Fibroblast of mammary gland (primary cell): ENCODE results near the gene STARD13.
A peak's percentile ranks its signal among the peaks of the same experiment; 100 is the strongest.
"Not testable (repeated sequence)": the region's sequence is repeated elsewhere in the genome, so short reads cannot be mapped to it uniquely, and the experiment has no call there.

Experiments
- DNase-seq: peaks from one replicate; pipeline ENCODE4 v3.0.0-alpha.2; 2010; ENCODE audit warnings: low read depth
- H3K4me3 ChIP-seq: 2 replicates; pipeline ENCODE4 v1.5.1; 2011; ENCODE audit warnings: low read depth, mild to moderate bottlenecking, low read length, moderate library complexity; ENCODE audit not compliant: control insufficient read depth
- TF ChIP-seq, protein P1 (sequence below): conservative IDR thresholded peaks from 2 replicates; pipeline ENCODE4 v1.5.1; 2011; ENCODE audit warnings: low read depth, low read length, inconsistent platforms; ENCODE audit not compliant: control insufficient read depth, insufficient read depth

Gene STARD13

DNA sequence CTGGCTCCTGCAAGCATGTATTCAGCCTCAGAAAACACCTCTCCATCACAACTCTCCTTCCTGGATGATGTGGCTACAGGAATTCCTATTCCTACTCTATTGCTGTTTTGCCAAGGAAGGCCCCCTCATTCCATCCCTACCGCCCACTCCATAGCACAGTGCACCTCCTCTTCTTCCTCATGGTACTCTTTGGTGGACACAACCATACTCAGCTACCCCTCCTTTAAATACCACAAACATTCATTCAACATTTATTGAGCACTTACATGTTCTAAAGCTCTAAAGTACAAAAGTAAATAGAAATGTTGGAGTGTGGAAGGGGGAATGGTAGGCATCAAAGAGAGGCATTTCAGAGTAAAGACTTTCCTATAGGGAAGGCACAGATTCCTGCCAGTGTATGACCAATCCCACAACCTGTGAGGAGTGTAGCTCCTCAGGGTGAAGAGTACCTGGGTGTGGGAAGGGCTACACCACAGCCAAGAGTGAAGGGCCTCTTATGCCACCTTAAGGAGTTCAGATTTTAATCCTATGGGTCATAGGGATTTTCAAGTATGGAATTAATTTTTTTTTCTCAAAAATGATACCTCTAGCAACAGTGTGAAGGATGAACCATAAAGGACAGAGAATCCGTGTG, 42.5 kb downstream of the STARD13 start:
- DNase-seq = no peak
- H3K4me3 ChIP-seq = no peak overlapping the region
- TF ChIP-seq, protein P1, sequence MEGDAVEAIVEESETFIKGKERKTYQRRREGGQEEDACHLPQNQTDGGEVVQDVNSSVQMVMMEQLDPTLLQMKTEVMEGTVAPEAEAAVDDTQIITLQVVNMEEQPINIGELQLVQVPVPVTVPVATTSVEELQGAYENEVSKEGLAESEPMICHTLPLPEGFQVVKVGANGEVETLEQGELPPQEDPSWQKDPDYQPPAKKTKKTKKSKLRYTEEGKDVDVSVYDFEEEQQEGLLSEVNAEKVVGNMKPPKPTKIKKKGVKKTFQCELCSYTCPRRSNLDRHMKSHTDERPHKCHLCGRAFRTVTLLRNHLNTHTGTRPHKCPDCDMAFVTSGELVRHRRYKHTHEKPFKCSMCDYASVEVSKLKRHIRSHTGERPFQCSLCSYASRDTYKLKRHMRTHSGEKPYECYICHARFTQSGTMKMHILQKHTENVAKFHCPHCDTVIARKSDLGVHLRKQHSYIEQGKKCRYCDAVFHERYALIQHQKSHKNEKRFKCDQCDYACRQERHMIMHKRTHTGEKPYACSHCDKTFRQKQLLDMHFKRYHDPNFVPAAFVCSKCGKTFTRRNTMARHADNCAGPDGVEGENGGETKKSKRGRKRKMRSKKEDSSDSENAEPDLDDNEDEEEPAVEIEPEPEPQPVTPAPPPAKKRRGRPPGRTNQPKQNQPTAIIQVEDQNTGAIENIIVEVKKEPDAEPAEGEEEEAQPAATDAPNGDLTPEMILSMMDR = no peak

DNA sequence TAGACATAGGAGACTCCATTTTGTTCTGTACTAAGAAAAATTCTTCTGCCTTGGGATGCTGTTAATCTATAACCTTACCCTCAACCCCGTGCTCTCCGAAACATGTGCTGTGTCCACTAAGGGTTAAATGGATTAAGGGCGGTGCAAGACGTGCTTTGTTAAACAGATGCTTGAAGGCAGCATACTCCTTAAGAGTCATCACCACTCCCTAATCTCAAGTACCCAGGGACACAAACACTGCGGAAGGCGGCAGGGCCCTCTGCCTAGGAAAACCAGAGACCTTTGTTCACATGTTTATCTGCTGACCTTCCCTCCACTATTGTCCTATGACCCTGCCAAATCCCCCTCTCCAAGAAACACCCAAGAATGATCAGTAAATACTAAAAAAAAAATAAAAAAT, 43.2 kb downstream of the STARD13 start:
- H3K4me3 ChIP-seq, DNase-seq: not testable (repeated sequence)

DNA sequence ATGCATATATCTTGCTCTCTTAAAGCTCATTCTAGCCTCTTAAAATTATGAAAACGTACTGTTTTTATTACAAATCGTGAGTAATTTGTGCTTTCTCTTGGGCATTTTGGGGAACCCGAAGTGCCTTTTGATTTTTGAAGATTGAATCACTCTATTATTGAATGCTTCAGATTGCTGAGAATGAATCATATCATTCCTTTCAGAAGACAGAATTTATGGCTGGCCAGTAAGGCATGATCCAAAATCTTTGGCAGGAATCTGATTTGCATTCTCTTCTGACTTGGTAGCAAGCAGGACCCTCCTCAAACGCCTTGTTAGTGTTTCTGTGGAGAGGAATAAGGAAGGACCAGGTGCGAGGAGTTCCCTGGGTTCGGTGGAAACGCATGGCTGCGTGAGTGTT, 49.5 kb downstream of the STARD13 start:
- peak; percentile 82 for DNase-seq
- no peak overlapping the region for H3K4me3 ChIP-seq
- TF ChIP-seq, protein P1 = no peak

DNA sequence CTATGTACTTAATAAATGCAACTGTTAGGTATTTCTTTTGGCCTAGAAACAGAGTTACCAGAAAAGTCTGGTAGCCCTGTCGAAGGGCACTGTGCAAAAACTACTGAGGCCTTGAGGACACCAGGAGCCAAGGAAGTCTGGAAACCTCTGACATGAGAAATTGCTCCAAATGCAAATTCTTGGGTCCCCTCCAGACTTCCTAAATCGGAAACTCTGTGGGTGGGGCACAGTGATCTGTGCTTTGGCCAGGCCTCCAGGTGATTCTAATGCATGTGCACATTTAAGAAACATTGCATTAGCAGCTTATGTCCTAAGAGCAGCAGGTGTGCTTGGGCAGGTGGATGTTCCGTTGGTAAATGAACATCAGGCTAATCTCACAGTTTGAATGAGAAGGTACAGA, 50.0 kb downstream of the STARD13 start:
- no peak overlapping the region for H3K4me3 ChIP-seq
- TF ChIP-seq, protein P1 = no peak
- DNase-seq = peak; percentile 51

DNA sequence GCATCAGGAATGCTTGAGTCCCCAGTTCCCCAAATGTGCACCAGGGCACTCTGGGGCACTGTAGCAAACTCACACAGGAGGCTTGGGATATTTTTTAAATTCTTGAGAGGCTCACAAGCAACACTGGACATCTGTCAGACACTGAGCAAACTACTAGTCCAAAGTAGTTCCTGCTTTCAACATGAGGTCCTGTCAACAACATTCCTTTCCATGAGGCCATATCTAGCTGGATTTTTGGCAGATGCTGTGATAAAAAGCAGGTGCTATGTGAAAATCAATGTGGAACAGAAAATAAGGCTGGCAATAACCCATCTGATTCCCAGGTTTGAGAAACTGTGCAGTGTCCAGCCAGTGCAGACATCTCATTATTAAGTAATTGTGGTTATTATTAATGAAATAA, 50.5 kb downstream of the STARD13 start:
- TF ChIP-seq, protein P1 = no peak
- no peak overlapping the region for H3K4me3 ChIP-seq
- peak; percentile 81 for DNase-seq

DNA sequence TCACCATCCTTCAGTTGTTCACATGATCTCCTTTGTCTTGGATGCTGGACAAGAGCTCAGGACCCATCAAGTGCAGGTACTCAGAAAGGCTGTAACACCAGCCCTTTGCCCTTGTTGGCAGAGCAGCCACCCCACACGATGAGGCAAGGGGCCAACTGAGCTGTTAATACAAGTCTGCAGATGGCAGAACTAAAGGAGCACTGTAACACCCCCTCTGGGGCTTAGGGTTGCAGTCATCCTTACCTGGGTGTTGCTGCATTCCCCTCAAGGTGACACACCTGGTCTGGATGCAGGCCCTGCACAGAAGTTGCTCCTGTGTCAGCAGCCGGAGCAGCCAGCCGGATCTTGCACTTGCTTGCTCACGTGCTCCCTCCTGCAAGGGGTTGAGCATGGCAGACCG, 52.0 kb downstream of the STARD13 start:
- no peak for DNase-seq
- TF ChIP-seq, protein P1 = no peak
- H3K4me3 ChIP-seq = no peak overlapping the region

DNA sequence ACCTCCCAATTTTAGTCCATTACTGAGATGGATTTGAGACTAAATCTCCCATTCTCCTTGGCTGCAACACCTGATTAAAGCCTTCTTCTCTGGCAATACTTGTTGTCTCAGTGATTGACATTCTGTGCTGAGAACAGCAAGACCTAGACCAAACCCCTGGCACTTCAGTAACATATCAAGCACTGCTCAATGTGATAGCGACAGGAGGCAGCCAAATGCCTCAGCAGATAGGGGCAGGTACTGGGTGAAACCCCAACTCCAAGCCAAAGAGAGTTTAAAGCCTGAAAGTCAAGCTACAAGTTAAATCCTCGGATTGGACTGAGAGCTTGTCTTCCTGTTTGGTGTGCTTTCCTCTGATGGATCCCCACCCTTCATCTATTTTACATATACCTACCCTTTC, 52.7 kb downstream of the STARD13 start:
- TF ChIP-seq, protein P1 = no peak
- DNase-seq = no peak
- H3K4me3 ChIP-seq = no peak overlapping the region
